ENCODE measurements around the gene TEP1. TPM values are rescaled to one million over a fixed set of nuclear protein-coding genes. Genes with fewer than 3 reads are reported as not detected.
A peak's percentile ranks its signal among the peaks of the same experiment; 100 is the strongest.

TEP1 gene
- total and polyA plus RNA-seq, 2 of the 13 experiments (the other 11 are each of a cell fraction or from before 2014, with no cell fraction given), result 11.0 to 12.8 TPM

DNA sequence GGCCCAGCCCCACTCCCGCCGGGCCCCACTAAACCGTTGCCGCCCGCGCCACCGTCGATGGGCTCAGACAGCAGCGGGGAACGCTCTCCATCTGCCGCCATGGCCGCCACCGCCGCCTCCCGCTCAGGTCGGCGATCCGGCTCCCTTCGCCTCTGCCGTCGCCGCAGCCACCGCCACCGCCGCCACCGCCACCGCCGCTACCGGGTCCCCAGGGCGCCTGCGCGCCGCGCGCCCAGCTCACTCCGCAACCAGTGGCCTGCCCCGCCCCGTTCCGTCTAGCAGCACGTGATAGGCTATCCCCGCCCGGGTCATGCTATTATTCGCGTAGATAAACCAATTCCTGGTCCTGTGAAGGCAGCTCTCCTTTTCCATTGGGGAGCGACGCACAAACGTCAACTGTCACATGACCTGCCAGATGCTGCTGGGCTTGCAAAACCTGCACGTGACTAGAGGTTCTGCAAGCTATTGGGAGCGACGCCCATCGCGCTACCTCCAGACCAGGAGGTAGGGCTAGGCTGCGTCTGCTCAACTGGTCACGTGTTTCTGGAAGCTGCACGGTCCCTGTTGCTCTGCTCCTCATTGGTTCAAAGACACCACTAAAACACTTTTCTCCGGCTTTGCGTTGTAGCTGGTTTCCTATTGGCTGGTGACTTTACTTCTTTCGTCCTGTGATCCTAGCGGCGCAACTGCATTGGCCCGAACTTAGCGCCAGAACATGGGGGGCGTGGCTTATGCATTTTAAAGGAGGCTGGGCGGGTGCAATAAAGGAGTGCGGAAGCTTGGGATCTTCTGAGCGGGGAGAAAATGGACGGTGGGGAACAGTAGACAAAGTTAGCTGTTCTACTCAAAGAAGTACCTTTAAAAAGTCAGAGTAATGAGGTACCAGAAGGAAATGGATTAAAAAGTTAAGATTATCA is 48.2 kb upstream of the TEP1 start, which contains the start of gene PIP4P1 (continued):
- TF ChIP-seq, protein P1, sequence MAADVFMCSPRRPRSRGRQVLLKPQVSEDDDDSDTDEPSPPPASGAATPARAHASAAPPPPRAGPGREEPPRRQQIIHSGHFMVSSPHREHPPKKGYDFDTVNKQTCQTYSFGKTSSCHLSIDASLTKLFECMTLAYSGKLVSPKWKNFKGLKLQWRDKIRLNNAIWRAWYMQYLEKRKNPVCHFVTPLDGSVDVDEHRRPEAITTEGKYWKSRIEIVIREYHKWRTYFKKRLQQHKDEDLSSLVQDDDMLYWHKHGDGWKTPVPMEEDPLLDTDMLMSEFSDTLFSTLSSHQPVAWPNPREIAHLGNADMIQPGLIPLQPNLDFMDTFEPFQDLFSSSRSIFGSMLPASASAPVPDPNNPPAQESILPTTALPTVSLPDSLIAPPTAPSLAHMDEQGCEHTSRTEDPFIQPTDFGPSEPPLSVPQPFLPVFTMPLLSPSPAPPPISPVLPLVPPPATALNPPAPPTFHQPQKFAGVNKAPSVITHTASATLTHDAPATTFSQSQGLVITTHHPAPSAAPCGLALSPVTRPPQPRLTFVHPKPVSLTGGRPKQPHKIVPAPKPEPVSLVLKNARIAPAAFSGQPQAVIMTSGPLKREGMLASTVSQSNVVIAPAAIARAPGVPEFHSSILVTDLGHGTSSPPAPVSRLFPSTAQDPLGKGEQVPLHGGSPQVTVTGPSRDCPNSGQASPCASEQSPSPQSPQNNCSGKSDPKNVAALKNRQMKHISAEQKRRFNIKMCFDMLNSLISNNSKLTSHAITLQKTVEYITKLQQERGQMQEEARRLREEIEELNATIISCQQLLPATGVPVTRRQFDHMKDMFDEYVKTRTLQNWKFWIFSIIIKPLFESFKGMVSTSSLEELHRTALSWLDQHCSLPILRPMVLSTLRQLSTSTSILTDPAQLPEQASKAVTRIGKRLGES (CRISPR knock-in tag; IDR thresholded peaks at IDR 0.05; ENCODE audit: borderline replicate concordance), result no peak; the same call in 1 of the 2 replicates
- no peak; the same call in 1 of the 2 replicates for TF ChIP-seq ZNF468 (CRISPR knock-in tag; IDR thresholded peaks at IDR 0.05)
- TF ChIP-seq GTF3A (CRISPR knock-in tag; conservative IDR thresholded peaks at IDR 0.05), result no peak
- TF ChIP-seq ZNF382 (CRISPR knock-in tag; IDR thresholded peaks at IDR 0.05; ENCODE audit: borderline replicate concordance), result no peak
- peak; percentile 45; the same call in 1 of the 2 replicates for TF ChIP-seq ZNF780A (CRISPR knock-in tag; IDR thresholded peaks at IDR 0.05)
- TF ChIP-seq ZNF138 (CRISPR knock-in tag; IDR thresholded peaks at IDR 0.05; ENCODE audit: low read depth), result peak; percentile 91; the same call in 1 of the 2 replicates
- TF ChIP-seq ZNF333 (CRISPR knock-in tag; IDR thresholded peaks at IDR 0.05; ENCODE audit: borderline replicate concordance), result no peak; the same call in 1 of the 2 replicates
- TF ChIP-seq SAP130 (CRISPR knock-in tag; IDR thresholded peaks at IDR 0.05; ENCODE audit: low read depth), result peak; percentile 99
- peak; percentile 92 for TF ChIP-seq RBFOX2 (IDR thresholded peaks at IDR 0.05; ENCODE audit: low read depth, low read length)
- peak; percentile 72 for TF ChIP-seq YY1 (IDR thresholded peaks at IDR 0.05; ENCODE audit: insufficient read depth, insufficient replicate concordance, low read depth, low read length)
- no peak for TF ChIP-seq PCBP2 (optimal IDR thresholded peaks at IDR 0.05; ENCODE audit: low read depth, low read length, poor library complexity, severe bottlenecking)
- no peak for TF ChIP-seq BRCA1 (CRISPR knock-in tag; IDR thresholded peaks at IDR 0.05)
- TF ChIP-seq, protein P2, sequence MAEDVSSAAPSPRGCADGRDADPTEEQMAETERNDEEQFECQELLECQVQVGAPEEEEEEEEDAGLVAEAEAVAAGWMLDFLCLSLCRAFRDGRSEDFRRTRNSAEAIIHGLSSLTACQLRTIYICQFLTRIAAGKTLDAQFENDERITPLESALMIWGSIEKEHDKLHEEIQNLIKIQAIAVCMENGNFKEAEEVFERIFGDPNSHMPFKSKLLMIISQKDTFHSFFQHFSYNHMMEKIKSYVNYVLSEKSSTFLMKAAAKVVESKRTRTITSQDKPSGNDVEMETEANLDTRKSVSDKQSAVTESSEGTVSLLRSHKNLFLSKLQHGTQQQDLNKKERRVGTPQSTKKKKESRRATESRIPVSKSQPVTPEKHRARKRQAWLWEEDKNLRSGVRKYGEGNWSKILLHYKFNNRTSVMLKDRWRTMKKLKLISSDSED (CRISPR knock-in tag; IDR thresholded peaks at IDR 0.05), result no peak
- peak; percentile 93 for TF ChIP-seq SP4 (CRISPR knock-in tag; IDR thresholded peaks at IDR 0.05)
- peak; percentile 39; the same call in 1 of the 2 replicates for TF ChIP-seq HCFC1 (IDR thresholded peaks at IDR 0.05; ENCODE audit: low read depth, low read length)
- TF ChIP-seq, protein P3, sequence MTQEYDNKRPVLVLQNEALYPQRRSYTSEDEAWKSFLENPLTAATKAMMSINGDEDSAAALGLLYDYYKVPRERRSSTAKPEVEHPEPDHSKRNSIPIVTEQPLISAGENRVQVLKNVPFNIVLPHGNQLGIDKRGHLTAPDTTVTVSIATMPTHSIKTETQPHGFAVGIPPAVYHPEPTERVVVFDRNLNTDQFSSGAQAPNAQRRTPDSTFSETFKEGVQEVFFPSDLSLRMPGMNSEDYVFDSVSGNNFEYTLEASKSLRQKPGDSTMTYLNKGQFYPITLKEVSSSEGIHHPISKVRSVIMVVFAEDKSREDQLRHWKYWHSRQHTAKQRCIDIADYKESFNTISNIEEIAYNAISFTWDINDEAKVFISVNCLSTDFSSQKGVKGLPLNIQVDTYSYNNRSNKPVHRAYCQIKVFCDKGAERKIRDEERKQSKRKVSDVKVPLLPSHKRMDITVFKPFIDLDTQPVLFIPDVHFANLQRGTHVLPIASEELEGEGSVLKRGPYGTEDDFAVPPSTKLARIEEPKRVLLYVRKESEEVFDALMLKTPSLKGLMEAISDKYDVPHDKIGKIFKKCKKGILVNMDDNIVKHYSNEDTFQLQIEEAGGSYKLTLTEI (CRISPR knock-in tag; conservative IDR thresholded peaks at IDR 0.05), result no peak; the same call in 1 of the 2 replicates
- TF ChIP-seq ZMYM3 (CRISPR knock-in tag; IDR thresholded peaks at IDR 0.05), result no peak
- no peak for TF ChIP-seq MTA3 (CRISPR knock-in tag; IDR thresholded peaks at IDR 0.05)
- TF ChIP-seq, protein P4, sequence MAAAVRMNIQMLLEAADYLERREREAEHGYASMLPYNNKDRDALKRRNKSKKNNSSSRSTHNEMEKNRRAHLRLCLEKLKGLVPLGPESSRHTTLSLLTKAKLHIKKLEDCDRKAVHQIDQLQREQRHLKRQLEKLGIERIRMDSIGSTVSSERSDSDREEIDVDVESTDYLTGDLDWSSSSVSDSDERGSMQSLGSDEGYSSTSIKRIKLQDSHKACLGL (CRISPR knock-in tag; IDR thresholded peaks at IDR 0.05), result peak; percentile 89
- TF ChIP-seq ZNF558 (CRISPR knock-in tag; IDR thresholded peaks at IDR 0.05; ENCODE audit: borderline replicate concordance), result peak; percentile 84; the same call in 1 of the 2 replicates
